GM21717 (cell line): Measurements from ENCODE around the gene SEPSECS.

Experiments used
- ATAC-seq: cut with Tn5 transposase; IDR thresholded peaks from one replicate; pipeline ENCODE4 v1.9.1; 2021; ENCODE audit warnings: mild to moderate bottlenecking, moderate library complexity; ENCODE audit not compliant: unreplicated experiment

SEPSECS gene

DNA sequence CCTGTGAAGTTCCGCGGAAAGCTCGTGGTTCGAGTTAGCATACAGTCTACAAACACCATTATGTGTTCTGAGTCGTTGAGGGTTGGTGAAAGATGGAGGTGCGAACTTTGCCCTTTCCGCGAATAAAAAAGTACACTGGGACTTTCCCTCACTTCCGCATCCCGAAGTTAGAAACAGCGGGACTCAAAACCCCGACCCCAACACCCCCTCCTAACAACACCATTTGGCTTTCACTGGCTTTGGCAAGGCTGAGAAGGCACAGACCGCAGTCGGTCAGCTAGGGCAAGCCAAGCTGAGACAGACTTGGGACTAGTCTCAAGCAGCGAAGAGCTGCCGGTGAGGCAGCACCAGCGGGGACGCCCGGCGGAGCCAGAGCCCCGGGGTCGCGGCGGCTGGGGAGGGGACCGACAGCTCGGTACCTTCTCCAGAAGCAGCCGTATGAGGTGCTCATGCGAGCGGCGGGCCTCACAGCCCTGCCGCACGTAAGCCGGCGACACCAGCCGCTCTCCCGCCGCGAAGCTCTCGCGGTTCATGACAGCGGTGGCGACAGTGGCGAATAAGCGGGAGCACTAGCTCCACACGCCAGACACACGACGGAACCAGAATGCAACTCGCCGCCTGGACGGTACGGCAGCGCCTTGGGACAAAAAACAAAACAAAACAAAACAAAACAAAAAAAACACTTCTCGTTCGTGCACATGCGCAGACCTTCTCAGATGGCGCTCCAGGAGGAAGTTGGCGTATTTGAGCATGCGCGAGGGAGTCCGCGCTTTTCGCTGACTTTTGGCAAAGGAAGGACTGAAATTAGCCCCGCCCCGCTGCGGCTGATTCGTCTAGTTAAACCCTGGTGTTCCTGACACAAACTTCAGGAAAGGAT, at the start of gene SEPSECS:
Gene SEPSECS, minus strand, starts transcription at position 613 of the 877 bp plus-strand sequence. Its CDS starts 80 bp downstream, at position 533.
- peak; percentile 87 for ATAC-seq

DNA sequence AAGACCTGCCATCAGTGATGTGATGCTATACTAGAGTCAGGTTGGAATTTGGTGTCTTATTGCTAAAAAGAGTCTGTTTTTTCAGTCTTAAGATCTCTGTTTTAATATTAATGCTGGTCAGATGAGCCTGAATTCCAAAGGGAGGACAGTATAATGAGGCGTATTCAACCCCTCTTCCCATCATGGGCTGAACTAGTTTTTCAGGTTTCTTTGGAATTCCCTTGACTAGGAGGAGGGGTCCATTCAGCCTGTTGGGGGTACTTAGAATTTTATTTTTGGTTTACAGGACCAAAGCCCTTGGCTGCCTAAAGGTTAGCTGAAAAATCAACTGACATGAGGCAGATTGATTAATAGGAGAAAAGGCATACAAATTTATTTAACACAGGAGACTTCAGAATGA, 49.5 kb upstream of the SEPSECS start:
- no peak for ATAC-seq

DNA sequence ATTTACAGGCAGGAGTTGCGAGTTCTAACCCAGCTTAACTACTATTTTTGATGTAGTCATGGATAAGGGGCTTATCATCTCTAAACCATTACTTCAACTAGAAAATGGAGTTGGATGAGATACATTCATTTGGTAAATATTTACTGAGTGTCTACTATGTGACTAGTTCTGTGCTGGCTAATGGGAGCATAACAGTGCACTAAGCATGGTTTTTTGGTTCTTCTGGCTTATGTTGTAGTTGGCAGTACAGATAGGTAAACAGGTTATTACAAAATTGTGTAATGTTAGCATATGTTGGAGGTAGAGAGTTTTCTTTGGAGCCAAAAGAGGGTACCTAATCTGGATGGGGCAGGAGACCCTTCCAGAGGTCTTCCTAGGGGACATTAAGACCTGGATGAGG, 47.7 kb upstream of the SEPSECS start:
- ATAC-seq = no peak

DNA sequence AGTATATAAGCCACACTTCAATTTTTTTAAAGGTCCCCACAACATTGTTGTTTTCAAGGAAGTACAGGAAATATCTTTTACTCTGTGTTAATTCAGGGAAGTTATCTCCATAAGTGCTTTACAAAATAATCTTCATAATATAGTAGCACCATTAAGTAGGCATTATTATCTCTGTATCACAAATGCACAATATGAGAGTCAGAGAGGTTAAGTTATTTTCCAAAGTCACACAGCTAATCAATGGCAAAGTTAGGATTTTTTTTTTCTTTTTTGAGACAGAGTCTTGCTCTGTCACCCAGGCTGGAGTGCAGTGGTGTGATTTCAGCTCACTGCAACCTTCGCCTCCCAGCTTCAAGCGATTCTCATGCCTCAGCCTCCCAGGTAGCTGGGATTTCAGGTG, 38.5 kb upstream of the SEPSECS start:
- ATAC-seq = no peak

DNA sequence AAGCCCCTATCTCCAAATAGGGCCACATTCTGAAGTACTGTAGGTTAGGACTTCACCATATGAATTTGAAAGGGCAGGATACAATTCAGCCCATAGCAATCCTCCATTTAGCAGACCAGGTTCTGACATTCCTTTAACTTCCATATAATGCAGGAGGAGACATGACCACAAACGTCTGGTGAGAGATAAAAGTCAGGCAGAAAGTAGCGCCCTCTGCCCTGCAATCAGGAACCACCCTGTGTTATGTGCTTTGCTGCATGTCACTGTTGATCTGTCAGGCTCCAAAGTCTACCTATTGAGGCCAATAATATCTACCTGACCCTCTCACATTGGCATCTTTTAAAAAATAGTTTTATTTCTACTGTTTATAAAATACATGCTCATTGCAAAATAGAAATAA, 30.2 kb upstream of the SEPSECS start:
- no peak for ATAC-seq

DNA sequence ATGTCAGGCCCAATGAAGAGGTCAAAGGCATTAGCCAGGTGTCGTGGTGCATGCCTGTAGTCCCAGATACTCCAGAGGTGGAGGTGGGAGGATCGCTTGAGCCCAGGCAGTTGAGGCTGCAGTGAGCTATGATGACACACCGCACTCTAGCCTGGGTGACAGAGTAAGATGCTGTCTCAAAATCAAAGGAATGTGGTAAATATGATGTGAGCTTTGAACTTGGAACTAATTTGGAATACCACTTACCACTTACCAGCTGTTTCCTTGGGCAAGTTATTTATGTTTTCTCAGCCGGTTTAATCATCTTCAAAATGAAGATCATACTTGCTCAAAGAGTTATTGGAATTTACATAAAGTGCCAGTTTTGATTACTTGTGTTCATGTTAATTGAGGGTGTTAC, 23.8 kb upstream of the SEPSECS start:
- ATAC-seq = no peak

DNA sequence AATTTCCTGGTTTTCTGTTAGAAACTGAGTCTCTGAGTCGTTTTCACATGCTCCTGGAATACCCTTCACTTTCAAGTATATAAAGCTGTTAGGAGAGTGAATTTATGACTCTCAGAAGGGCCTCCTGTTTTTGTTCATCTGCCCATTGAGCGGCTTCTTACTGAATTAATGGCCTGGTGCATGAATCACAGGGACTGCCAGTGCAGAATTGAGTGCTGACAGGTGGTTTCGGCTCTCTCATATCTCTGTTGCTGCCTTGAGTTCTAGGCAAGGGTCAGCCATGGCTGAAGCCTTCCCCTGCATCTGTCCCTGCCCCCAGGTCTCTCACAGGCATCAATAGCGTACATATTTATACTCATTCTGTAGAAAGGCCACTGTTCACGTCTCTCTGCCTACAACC, 22.7 kb upstream of the SEPSECS start:
- ATAC-seq = no peak

DNA sequence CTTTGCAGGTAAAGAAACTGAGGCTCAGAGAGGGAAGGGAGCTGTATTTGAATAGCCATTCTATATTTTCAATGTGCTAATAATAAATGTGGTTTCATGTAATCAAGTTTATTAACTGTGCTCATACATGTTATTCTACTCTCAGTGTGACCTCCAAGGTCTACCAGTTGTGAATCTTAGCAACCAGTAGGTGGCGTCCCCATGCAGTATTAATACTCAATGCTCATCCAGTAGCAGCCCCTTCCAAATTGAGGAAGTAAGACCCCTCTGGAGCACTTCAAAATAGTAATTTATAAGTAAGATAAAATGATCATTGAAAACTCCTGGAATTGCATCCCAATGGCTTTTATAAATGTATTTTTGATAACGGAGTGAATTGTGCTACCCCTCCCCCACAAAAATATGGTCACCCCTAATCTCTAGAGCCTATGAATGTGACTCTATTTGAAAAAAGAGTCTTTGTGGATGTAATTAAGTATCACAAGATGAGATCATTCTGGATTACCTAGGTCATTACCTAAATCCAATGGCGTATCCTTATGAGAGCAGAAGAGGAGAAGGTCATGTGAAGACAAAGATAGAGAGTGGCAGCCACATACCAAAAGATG, 20.4 kb upstream of the SEPSECS start:
- peak; percentile 91 for ATAC-seq

DNA sequence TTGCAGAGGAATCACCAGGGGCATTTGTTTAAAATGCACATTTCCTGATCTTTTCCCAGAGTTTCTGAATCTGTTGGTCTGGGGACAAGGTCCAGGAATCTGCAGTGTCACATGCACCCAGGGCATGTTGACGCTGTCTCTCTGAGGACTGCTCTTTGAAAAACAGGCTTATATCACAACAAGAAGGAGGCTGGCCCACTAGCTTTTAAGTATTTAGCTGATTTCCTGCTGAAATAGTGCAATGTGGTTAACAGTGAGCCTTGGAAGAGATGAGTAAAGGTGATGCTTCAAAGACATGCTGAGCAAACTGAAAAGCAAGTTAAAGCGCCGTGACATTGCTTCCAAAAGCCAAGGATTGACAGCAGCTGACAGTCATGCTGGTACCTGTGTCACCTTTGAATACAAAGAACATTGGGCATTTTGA, 18.6 kb upstream of the SEPSECS start:
- no peak for ATAC-seq

DNA sequence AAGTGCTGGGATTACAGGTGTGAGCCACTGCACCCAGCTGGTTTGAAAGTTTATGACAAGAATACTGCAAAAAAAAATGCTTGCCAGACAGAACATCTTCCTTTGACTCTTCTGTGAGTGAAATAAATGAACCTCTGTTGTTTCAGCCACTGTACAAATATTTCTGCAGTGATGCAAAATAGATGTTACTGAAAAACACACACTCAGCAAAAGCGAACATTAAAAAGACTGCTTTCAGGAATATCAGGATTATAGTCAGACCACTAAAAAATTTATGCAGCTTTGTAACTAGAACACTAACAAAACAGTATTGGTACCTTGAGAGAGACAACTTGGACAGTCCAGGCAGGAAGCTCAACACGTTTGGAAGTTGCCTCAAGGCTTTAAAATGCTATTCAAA, 16.9 kb upstream of the SEPSECS start:
- no peak for ATAC-seq

DNA sequence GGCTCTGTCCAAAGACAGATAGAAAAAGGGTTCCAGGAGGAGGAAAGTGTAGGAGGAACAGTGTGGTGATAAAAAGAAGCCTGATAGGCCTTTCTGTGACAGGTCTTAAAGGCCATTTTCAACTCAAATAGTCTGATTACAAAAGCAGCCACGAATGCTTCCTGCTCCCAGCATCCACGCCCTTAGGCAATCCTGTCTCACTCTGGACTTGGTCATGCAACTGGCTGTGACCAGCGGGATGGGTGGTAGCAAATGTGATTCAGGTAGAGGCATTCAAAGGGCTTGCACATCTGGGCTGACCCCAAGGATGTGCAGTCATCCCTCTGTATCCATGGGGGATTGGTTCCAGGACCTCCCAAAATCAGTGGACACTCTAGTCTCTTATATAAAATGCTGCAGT, 14.4 kb upstream of the SEPSECS start:
- ATAC-seq = no peak

DNA sequence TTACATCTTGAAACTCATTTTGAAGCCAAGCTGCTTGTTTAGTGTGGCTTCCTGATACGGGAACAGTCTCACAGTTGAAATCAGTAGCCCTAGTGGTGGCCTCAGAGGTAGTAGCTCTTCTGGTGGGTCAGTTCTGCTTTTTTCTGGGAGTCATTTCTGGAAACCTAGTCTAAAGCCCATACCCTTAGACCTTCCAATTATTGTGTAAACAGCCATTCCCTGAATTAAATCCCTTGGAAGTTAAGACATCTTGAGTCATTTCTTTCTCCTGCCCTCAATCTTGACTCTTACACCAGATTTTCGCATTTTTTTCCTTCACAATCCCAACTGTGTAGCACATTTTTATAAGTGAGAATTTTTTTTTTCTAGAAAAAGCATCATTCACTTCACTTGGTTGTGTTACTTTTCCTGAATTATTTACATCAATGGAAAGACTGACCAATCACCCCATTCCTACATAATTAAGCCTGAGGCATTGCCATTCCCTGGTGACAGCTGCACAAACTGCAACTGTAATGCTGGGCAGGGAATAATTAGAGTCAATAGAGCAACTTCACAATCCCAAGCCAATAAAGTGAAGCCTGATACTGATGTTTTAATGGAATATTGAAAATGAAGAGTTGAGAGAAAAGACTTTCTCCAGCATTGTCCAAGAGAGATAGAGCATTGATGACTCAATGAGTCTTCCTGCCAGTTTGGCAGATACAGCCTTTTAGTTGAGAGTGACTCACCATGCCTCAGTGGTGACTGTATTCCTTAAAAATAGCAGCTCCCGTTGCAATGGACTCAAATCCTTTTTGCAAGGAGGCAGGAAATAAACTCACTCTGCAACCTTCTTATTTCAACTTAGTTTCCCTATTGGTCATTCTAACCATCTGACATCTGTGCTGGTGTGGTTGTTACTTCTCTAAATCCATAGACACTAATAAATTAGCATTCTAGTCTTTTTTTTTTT, 13.0 kb upstream of the SEPSECS start:
- no peak for ATAC-seq

DNA sequence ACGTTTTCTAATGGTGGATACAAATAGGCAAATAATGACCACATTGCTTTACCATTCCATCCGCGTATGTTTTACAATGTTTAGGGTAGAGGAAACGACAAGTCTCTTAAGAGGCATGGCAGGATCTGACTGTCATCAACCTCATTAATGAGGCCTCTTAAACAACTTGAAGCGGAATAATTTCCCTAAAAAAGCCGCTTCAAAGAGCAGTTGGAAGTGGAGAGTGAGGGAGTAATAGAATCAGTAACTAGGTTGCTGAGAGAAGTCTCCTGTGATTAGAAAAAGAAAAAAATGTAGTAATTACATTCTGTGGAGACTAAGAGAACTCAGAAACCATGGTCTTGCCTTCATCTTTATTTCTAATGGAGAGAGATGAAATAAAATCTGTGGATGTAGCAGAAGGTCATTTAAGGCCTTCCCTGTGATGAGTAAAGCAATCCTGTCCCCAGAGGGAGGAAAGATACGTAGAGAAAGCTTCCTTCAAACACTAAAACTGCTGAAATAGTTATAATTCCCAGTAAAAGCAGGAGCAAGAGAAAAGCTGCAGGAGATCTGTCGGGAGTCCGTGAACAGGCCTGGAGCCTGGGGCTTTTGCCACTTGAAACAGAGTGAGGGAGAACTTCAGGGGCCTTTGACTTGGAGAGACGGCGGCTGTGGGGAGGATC, 11.1 kb upstream of the SEPSECS start:
- no peak for ATAC-seq

DNA sequence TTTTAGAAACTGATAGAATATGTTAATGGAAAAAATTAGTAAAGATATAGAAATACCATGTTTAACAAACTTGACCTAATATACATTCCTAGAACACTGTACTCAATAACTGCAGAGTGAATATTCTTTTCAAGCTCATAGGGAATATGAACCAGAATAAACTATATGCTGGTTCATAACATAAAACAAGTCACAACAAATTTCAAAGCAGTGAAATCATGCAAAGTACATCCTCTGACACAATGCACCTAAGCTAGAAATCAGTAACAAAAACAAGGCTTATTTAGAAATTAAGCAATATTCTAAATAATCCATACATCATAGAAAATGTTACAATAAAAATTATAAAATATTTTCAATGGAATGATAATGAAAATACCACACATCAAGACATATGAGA, 9.2 kb upstream of the SEPSECS start:
- ATAC-seq = no peak

DNA sequence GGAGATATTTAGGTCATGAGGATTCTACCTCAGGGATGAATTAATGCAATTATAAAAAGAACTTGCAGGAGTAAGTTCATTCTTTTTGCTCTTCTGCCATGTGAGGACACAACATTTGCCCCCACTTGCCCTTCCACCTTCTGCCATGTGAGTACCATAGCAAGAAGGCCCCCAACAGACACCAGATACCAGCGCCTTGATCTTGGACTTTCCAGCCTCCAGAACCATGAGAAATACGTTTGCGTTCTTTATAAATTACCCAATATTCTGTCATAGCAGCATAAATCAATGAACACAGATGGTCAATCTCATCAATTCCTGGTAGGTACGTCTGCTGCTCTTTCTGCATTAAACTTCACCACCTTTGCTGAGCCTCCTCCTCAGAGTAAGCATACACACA, 5.7 kb upstream of the SEPSECS start:
- no peak for ATAC-seq

DNA sequence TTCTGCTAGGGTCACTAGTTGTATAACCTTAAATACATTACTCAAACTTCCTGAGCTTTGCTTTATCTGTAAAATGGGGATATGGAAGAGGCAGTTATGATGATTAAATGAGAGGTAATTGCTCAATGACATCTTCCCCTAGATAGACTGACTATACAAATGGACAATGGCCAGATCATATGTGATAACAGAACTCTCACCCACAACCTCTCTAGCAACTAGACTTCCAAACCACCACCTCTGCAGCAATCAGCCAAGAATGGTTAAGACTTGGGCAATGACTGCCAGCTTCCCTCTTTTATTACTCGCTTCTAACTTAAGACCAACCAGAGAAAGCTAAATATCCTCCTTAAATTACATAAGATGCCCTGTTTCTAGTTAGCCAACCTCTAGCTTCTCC, 2.9 kb upstream of the SEPSECS start:
- ATAC-seq = no peak

DNA sequence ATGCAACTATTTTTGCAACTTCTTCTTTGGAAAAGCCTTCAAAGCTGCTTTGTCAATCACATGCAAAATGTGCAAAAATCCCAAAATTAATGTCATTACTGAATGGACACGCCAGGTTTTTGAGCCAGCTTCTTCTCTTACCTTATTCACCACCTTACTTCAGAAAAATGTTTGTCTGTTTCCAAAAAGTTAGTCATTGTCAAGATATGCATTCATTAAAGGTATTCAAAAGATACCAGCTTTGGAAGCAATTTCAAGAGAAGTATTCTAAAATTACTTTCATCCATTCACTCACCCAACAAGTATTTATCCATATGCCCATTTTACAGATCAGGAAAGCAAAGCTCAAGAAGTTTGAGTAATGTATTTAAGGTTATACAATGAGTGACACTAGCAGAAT, 2.3 kb upstream of the SEPSECS start:
- no peak for ATAC-seq

DNA sequence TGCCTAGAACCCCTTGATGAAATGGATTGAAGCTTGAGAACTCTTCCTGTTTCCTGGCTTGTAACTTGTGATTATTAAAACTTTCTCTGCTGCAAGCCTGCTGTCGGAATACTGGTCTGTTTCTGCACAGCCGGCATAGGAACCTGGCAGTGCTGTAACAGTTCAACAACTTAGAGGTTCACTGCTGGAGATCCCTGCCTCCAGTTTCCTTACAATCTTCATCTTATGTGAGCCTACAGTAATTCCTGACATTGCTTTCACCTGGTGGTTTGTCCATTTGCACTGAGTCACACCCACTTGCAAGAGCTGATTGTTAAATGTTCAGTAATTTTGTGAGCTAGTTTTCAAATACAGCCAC, 1.3 kb upstream of the SEPSECS start:
- ATAC-seq = no peak

DNA sequence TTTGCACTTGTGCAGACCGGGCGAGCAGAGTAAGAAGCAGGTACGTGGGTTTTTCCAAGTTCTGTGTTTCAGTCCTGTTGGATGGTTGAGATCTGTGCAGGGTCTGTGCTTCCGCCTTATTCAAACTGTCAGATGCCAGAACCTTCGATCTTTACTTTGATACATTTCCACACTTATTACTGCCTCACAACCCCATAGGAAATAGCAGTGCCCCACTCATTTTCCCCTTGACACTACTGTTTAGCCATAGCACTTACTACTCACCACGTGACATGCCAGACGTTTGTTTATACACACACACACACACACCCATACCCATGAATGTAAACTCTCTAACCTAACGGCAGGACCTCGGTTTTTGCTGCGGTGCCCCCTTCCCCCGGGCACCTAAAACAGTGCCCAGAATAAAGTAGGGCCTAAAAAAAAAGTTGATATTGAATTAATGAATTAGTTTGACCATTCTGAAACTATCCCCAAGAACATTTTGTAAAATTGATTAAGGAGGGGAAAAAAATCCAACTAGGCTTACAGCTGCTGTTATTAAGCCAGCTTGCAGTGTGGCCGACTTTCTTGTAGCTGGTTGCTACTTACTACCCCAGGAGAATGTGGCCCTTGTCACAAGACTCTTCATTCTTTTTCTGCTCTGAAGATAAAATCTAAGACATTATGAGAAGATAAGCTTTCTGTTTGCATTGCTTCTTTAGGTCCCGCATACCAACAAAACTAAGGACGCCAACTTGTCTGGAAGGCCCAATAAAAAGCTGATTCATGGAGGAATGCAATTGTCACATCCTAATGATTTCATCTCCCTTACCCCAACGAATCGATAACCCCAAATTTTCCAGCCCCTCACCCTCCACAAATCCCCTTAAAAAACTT, 704 bp upstream of the SEPSECS start:
- ATAC-seq = peak; percentile 36

DNA sequence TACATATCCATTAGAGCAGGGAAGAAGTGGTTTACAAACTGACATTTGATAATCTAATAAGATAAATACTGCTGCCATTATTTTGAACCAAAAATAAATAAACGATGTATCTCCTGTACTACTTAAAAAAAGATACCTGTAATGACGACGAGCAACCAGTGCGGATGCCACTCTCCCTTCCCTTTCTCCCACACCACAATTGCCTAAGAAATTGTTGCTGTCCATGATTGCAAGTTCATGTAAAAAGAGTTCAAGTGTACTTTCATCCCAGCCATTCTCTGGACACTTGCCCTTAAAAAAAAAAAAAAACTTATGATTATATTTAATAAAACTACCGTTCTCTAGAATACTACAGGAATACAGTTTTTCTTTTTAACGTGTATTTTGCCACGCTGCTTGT, 1.4 kb downstream of the SEPSECS start:
- ATAC-seq = no peak
